Stimulated activated CD8-positive, alpha-beta memory T cell treated with anti-CD3 and anti-CD28 coated beads, Interleukin-4, amount 100 ng/mL, for 24 hours (primary cell): ENCODE measurements around the gene TMEM250.

ENCODE experiments used
- DNase-seq: peaks from one replicate; pipeline ENCODE4 v3.0.0-alpha.2; 2020; ENCODE audit warnings: low read depth

Gene TMEM250

GRCh38 chr9:136093995-136094881 is 24.4 kb downstream of the TMEM250 start:
- peak; percentile 45 for DNase-seq

GRCh38 chr9:136093346-136093986 is 25.2 kb downstream of the TMEM250 start:
- DNase-seq, result no peak

GRCh38 chr9:136092741-136093140 is 25.9 kb downstream of the TMEM250 start:
- no peak for DNase-seq

- DNase-seq, result no peak
Measured at GRCh38 chr9:136092353-136092650, 26.4 kb downstream of the TMEM250 start.

- no peak for DNase-seq
Measured at GRCh38 chr9:136091582-136092352, 26.9 kb downstream of the TMEM250 start.

GRCh38 chr9:136090768-136091581 is 27.7 kb downstream of the TMEM250 start:
- DNase-seq, result no peak

GRCh38 chr9:136090056-136090735 is 28.5 kb downstream of the TMEM250 start:
- no peak for DNase-seq

GRCh38 chr9:136089697-136090045 is 29.0 kb downstream of the TMEM250 start:
- DNase-seq, result no peak

- DNase-seq, result no peak
Measured at GRCh38 chr9:136088939-136089696, 29.6 kb downstream of the TMEM250 start.

GRCh38 chr9:136088481-136088938 is 30.2 kb downstream of the TMEM250 start:
- no peak for DNase-seq

GRCh38 chr9:136087741-136088480 is 30.8 kb downstream of the TMEM250 start:
- no peak for DNase-seq

GRCh38 chr9:136086951-136087740 is 31.5 kb downstream of the TMEM250 start:
- DNase-seq, result no peak

GRCh38 chr9:136086213-136086881 is 32.3 kb downstream of the TMEM250 start:
- DNase-seq, result no peak

GRCh38 chr9:136085815-136086212 is 32.9 kb downstream of the TMEM250 start:
- no peak for DNase-seq

GRCh38 chr9:136084063-136084944 is 34.4 kb downstream of the TMEM250 start:
- DNase-seq, result no peak

- DNase-seq, result no peak
Measured at GRCh38 chr9:136083558-136084062, 35.1 kb downstream of the TMEM250 start.
